IMR-90 (cell line): Measurements from ENCODE around the gene WNT3.

Source experiments
- BHLHE40 ChIP-seq: fragments of 150-350 bp; IDR thresholded peaks from 2 replicates; pipeline ENCODE4 v1.6.1; 2016; ENCODE audit warnings: mild to moderate bottlenecking, low read depth, low read length
- CEBPB ChIP-seq: IDR thresholded peaks from 2 replicates; pipeline ENCODE4 v1.6.1; 2012; ENCODE audit warnings: low read depth, low read length, improper control_type of control experiment
- CHD1 ChIP-seq: IDR thresholded peaks from 2 replicates; pipeline ENCODE4 v1.6.1; 2012; ENCODE audit warnings: low read depth, low read length, improper control_type of control experiment
- ELK1 ChIP-seq: fragments of 150-350 bp; IDR thresholded peaks from 2 replicates; pipeline ENCODE4 v1.6.1; 2016; ENCODE audit warnings: low read depth, mild to moderate bottlenecking, low read length, moderate library complexity, borderline replicate concordance
- FOS ChIP-seq: fragments of 150-350 bp; IDR thresholded peaks from 2 replicates; pipeline ENCODE4 v1.6.1; 2016; ENCODE audit warnings: low read depth, low read length
- MAFK ChIP-seq: IDR thresholded peaks from 2 replicates; pipeline ENCODE4 v1.6.1; 2012; ENCODE audit warnings: low read depth, low read length, improper control_type of control experiment
- MXI1 ChIP-seq: IDR thresholded peaks from 2 replicates; pipeline ENCODE4 v1.6.1; 2012; ENCODE audit warnings: low read depth, mild to moderate bottlenecking, low read length, moderate library complexity, borderline replicate concordance
- NFE2L2 ChIP-seq: fragments of 150-350 bp; IDR thresholded peaks from 2 replicates; pipeline ENCODE4 v1.6.1; 2016; ENCODE audit warnings: low read depth, mild to moderate bottlenecking, low read length
- POLR2A ChIP-seq: IDR thresholded peaks from 2 replicates; pipeline ENCODE4 v1.6.1; 2012; ENCODE audit warnings: mild to moderate bottlenecking, low read depth, low read length
- RAD21 ChIP-seq: IDR thresholded peaks from 2 replicates; pipeline ENCODE4 v1.6.1; 2012; ENCODE audit warnings: low read length, improper control_type of control experiment
- RFX5 ChIP-seq: IDR thresholded peaks from 2 replicates; pipeline ENCODE4 v1.8.0; 2012; ENCODE audit warnings: low read depth, mild to moderate bottlenecking, low read length, moderate library complexity
- SMC3 ChIP-seq: fragments of 150-350 bp; IDR thresholded peaks from 2 replicates; pipeline ENCODE4 v1.6.1; 2016; ENCODE audit warnings: low read depth, mild to moderate bottlenecking, antibody characterized with exemption, low read length, moderate library complexity
- USF2 ChIP-seq: fragments of 150-350 bp; IDR thresholded peaks from 2 replicates; pipeline ENCODE4 v1.6.1; 2017; ENCODE audit warnings: mild to moderate bottlenecking, antibody characterized with exemption, low read length, low read depth
- TF ChIP-seq, protein P1 (sequence below): conservative IDR thresholded peaks from 2 replicates; pipeline ENCODE4 v1.5.1; 2012; ENCODE audit warnings: mild to moderate bottlenecking, low read depth, low read length, improper control_type of control experiment

GRCh38 chr17:46847204-46848191 lies 29.0 kb upstream of the WNT3 start:
- TF ChIP-seq POLR2A (no peak), SMC3 (no peak), CEBPB (no peak), NFE2L2 (no peak), ELK1 (no peak), FOS (no peak), RAD21 (no peak), RFX5 (no peak), CHD1 (no peak), BHLHE40 (no peak), MAFK (no peak), MXI1 (no peak), USF2 (no peak)
- TF ChIP-seq, protein P1, sequence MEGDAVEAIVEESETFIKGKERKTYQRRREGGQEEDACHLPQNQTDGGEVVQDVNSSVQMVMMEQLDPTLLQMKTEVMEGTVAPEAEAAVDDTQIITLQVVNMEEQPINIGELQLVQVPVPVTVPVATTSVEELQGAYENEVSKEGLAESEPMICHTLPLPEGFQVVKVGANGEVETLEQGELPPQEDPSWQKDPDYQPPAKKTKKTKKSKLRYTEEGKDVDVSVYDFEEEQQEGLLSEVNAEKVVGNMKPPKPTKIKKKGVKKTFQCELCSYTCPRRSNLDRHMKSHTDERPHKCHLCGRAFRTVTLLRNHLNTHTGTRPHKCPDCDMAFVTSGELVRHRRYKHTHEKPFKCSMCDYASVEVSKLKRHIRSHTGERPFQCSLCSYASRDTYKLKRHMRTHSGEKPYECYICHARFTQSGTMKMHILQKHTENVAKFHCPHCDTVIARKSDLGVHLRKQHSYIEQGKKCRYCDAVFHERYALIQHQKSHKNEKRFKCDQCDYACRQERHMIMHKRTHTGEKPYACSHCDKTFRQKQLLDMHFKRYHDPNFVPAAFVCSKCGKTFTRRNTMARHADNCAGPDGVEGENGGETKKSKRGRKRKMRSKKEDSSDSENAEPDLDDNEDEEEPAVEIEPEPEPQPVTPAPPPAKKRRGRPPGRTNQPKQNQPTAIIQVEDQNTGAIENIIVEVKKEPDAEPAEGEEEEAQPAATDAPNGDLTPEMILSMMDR: no peak
